Keratinocyte (primary cell): ENCODE results near the gene ATP11A. TPM values are rescaled to one million over a fixed set of nuclear protein-coding genes. Genes with fewer than 3 reads are reported as not detected.

Experiments used
- DNase-seq: peaks from one replicate; pipeline ENCODE4 v3.0.0-alpha.2; 2011; ENCODE audit warnings: low read depth, missing footprints, low spot score
- FAIRE-seq: peaks from 2 replicates; lab custom pipeline; 2011; peaks lifted over from hg19 to GRCh38; lab: Jason Lieb, UNC
- H2AFZ ChIP-seq: 2 replicates; pipeline ENCODE4 v1.6.0; 2012; ENCODE audit warnings: low read length, control low read depth, inconsistent platforms; ENCODE audit not compliant: control insufficient read depth
- H3K27ac ChIP-seq: 2 replicates; pipeline ENCODE4 v1.5.1; 2011; ENCODE audit warnings: low read length; ENCODE audit not compliant: control insufficient read depth, insufficient read depth
- H3K27me3 ChIP-seq: 3 replicates; pipeline ENCODE4 v1.6.0; 2011; ENCODE audit warnings: low read length; ENCODE audit not compliant: control insufficient read depth, insufficient read depth; ENCODE audit errors: extremely low read depth
- H3K36me3 ChIP-seq, 2 experiments: 2 replicates in 1 of 2; 3 replicates in 1 of 2; pipeline ENCODE4 v1.5.1; 2011; ENCODE audit warnings: low read length in 2 of 2, mild to moderate bottlenecking in 1 of 2; ENCODE audit not compliant: control insufficient read depth in 2 of 2, insufficient read depth in 2 of 2; ENCODE audit errors: extremely low read depth in 1 of 2
- H3K4me1 ChIP-seq: 3 replicates; pipeline ENCODE4 v1.5.1; 2011; ENCODE audit warnings: low read length; ENCODE audit not compliant: control insufficient read depth, insufficient read depth; ENCODE audit errors: extremely low read depth
- H3K4me2 ChIP-seq: 3 replicates; pipeline ENCODE4 v1.6.0; 2011; ENCODE audit warnings: low read depth, low read length; ENCODE audit not compliant: control insufficient read depth, insufficient read depth; ENCODE audit errors: extremely low read depth
- H3K4me3 ChIP-seq, 3 experiments: fragments of 200-600 bp in 1 of 3; sonication (generic) in 1 of 3; 2 replicates in 2 of 3; 3 replicates in 1 of 3; pipeline ENCODE4 v1.5.1; 2011 to 2016; ENCODE audit warnings: low read length in 3 of 3, mild to moderate bottlenecking in 3 of 3, control low read depth in 2 of 3, inconsistent platforms in 1 of 3, low read depth in 1 of 3, mixed read lengths in 1 of 3, mixed run types in 1 of 3, moderate library complexity in 1 of 3; ENCODE audit not compliant: control insufficient read depth in 2 of 3, insufficient read depth in 2 of 3; ENCODE audit errors: extremely low read depth in 1 of 3
- H3K79me2 ChIP-seq: 2 replicates; pipeline ENCODE4 v1.6.0; 2012; ENCODE audit warnings: low read length; ENCODE audit not compliant: control insufficient read depth, insufficient read depth
- H3K9ac ChIP-seq: 3 replicates; pipeline ENCODE4 v1.6.0; 2011; ENCODE audit warnings: low read length; ENCODE audit not compliant: control insufficient read depth, insufficient read depth; ENCODE audit errors: extremely low read depth
- H3K9me1 ChIP-seq: 3 replicates; pipeline ENCODE4 v1.6.0; 2011; ENCODE audit warnings: low read length; ENCODE audit not compliant: control insufficient read depth, insufficient read depth; ENCODE audit errors: extremely low read depth
- H3K9me3 ChIP-seq: 2 replicates; pipeline ENCODE4 v1.5.1; 2012; ENCODE audit warnings: low read depth, low read length; ENCODE audit not compliant: control insufficient read depth
- H4K20me1 ChIP-seq: 3 replicates; pipeline ENCODE4 v1.6.0; 2011; ENCODE audit warnings: low read length; ENCODE audit not compliant: control insufficient read depth, insufficient read depth; ENCODE audit errors: extremely low read depth
- CTCF ChIP-seq, 3 experiments: IDR thresholded peaks in 1 of 3; conservative IDR thresholded peaks in 1 of 3; optimal IDR thresholded peaks in 1 of 3; 2 replicates in 2 of 3; 3 replicates in 1 of 3; pipeline versions ENCODE3 to v1.5.1; 2011; ENCODE audit warnings: low read length in 3 of 3, mild to moderate bottlenecking in 3 of 3, moderate library complexity in 2 of 3, control low read depth in 1 of 3, inconsistent platforms in 1 of 3; ENCODE audit not compliant: insufficient read depth in 2 of 3; ENCODE audit errors: extremely low read depth in 1 of 3
- EZH2 ChIP-seq: IDR thresholded peaks from one replicate; pipeline ENCODE4 v1.6.1; 2012; ENCODE audit warnings: inconsistent platforms, mild to moderate bottlenecking, low read length, moderate library complexity
- dilution Hi-C: fragments of 300-500 bp; cut with MboI; formaldehyde crosslinking; loops from one replicate; pipeline ENCODE4 v1.7.0; 2020; ENCODE audit warnings: low sequenced_read_pairs; ENCODE audit not compliant: extremely low pct_ligation_motif_present
- polyA plus RNA-seq, 5 experiments: library from polyadenylated mRNA; depleted of rRNA in 3 of 5; stranded (reverse) in 3 of 5; stranded (forward) in 1 of 5; unstranded in 1 of 5; fragments of >200 nt; gene quantifications; 1 replicate in 1 of 5; 2 replicates in 3 of 5; 3 replicates in 1 of 5; pipeline versions ENCODE4 v1.2.1 to v1.2.3, GENCODE V29; 2011 to 2012; ENCODE audit warnings: missing spikeins in 2 of 5, low read depth in 1 of 5, low replicate concordance in 1 of 5

Gene ATP11A
- polyA plus RNA-seq, 1 donor (not counting 4 experiments of a cell fraction or from before 2014, with no cell fraction given), result 4.3 TPM

- TF ChIP-seq EZH2 (no peak), CTCF (optimal IDR thresholded peaks at IDR 0.05 in 1 of 3, IDR thresholded peaks at IDR 0.05 in 1 of 3, conservative IDR thresholded peaks at IDR 0.05 in 1 of 3; ENCODE audit: extremely low read depth in 1 of 3, insufficient read depth in 2 of 3, low read length in 3 of 3) (no peak)
- Histone ChIP-seq H2AFZ (no peak overlapping the region), H3K27ac (no peak overlapping the region), H3K79me2 (no peaks in the 10 kb centered on the region), H3K36me3 (no peaks in the 10 kb centered on the region), H4K20me1 (no peaks in the 10 kb centered on the region), H3K4me1 (peaks cover 2% of the 10 kb centered on the region), H3K9me3 (no peaks in the 10 kb centered on the region), H3K4me2 (no peak overlapping the region), H3K27me3 (peaks cover 4% of the 10 kb centered on the region), H3K9ac (no peak overlapping the region), H3K9me1 (no peaks in the 10 kb centered on the region), H3K4me3 (no peak overlapping the region)
- DNase-seq, result no peak
- dilution Hi-C loops, result no loop called here
- FAIRE-seq, result no peak
Measured at GRCh38 chr13:112911883-112912282, 222.0 kb downstream of the ATP11A start.

GRCh38 chr13:112912726-112913440 lies 223.0 kb downstream of the ATP11A start:
- Histone ChIP-seq H3K4me2 (no peak overlapping the region), H3K9ac (no peak overlapping the region), H3K27ac (no peak overlapping the region), H3K9me3 (no peaks in the 10 kb centered on the region), H3K36me3 (no peaks in the 10 kb centered on the region), H4K20me1 (no peaks in the 10 kb centered on the region), H3K9me1 (no peaks in the 10 kb centered on the region), H3K4me3 (no peak overlapping the region), H3K79me2 (no peaks in the 10 kb centered on the region), H2AFZ (no peak overlapping the region), H3K27me3 (peaks cover 9% of the 10 kb centered on the region), H3K4me1 (peaks cover 2% of the 10 kb centered on the region)
- FAIRE-seq, result no peak
- DNase-seq, result no peak
- TF ChIP-seq EZH2 (no peak), CTCF (optimal IDR thresholded peaks at IDR 0.05 in 1 of 3, IDR thresholded peaks at IDR 0.05 in 1 of 3, conservative IDR thresholded peaks at IDR 0.05 in 1 of 3; ENCODE audit: extremely low read depth in 1 of 3, insufficient read depth in 2 of 3, low read length in 3 of 3) (no peak)
- dilution Hi-C loops, result no loop called here
